HG03064 (cell line): Measurements from ENCODE around the gene LRRC63.
"Not testable (repeated sequence)": the region's sequence is repeated elsewhere in the genome, so short reads cannot be mapped to it uniquely, and the experiment has no call there.

Experiments used
- ATAC-seq: cut with Tn5 transposase; IDR thresholded peaks from one replicate; pipeline ENCODE4 v1.9.1; 2021; ENCODE audit warnings: low read depth; ENCODE audit not compliant: unreplicated experiment

The LRRC63 gene, protein sequence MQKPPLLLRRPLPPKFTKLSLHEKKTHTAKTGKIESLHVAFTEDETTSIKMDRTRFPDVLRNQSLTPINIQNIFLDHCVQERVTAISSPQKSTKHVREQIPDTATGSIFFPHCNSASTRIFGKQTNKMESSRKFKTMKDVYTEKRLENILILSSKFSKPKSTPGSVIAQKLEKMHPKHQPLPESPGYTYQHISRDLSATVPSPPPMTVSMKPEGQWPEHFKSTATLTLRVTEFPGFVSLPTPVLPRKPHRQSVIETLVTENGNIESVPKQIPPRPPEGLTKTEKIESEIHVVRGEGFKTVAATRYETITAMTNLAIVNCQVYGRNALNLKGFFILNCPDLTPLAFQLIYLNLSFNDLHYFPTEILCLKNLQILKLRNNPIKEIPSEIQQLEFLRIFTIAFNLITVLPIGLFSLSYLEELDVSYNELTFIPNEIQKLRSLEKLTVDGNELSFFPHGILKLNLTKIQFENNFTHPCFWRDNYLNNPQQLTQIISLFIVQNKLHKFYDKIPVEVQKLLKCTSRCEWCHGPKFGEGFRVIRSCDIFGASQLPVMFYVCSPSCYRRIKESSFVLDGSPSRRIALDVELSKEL

DNA sequence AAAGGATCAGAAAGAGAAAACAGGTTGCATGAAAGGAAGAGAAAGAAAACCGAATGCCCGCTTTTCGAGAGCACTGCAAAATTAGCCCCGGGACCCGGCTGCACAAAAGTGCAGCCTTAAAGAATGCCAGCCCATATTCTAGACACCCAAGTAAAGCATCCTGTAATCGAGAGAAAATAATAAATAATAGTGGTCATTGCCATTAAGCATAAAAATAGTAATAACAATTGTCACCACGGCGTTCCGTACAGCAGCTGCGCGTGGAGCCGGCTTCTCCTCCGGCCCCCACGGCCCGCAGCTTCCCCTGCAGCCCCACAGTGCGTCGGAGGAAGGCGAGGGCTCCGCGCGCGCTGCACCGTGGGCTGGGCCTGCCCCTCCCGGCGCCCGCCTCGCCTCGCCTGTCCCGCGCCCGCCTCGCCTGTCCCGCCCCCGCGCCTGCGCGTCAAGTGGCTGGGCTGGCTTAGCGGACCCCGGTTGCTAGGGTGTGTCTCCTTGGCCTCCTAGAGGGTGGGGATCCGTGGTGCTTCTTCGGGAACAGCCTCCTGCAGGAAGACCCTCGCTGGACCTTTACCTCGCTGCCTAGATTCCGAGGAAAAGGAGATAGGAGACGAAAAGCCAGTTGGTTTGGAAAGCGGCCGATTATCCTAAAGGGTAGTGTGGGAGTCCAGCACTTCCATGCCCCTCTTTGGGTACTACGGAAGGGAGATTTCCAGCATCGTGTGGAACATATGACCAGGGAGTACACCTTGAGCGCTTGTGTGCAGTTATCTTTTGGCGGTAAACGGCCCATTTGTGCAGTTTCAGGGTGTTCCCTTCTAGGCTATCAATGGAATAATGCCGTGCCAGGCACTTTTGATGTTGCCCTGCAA is at the start of gene LRRC63:
Gene LRRC63, plus strand, starts transcription at position 446 of the 869 bp plus-strand sequence. CDS start 1,107 bp downstream, outside the sequence.
- ATAC-seq = peak; percentile 83

DNA sequence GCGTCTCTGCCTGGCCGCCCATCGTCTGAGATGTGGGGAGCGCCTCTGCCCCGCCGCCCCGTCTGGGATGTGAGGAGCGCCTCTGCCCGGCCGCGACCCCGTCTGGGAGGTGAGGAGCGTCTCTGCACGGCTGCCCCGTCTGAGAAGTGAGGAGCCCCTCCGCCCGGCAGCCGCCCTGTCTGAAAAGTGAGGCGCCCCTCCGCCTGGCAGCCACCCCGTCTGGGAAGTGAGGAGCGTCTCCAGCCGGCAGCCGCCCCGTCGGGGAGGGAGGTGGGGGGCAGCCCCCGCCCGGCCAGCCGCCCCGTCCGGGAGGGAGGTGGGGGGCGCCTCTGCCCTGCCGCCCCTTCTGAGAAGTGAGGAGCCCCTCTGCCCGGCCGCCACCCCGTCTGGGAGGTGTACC is 49.0 kb upstream of the LRRC63 start:
- not testable (repeated sequence) for ATAC-seq

DNA sequence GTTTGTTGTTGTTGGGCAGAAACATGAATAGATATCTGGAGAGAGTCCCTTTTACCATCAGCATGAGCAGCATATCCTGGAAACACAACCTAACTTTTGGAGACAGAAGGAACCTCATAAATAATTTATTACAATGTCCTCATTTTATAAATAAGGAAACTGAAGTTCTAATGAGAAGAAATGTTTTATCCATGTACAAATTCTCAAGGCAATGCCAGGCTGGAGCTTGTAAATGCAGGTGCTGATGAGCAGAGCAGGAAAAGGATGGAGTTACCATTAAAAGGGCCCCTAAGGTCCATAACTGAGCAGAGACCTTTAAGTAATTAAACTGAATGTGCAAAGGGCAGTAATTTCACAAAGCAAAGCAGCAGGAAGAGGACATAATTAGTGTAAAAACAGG is 47.1 kb upstream of the LRRC63 start:
- ATAC-seq = no peak

DNA sequence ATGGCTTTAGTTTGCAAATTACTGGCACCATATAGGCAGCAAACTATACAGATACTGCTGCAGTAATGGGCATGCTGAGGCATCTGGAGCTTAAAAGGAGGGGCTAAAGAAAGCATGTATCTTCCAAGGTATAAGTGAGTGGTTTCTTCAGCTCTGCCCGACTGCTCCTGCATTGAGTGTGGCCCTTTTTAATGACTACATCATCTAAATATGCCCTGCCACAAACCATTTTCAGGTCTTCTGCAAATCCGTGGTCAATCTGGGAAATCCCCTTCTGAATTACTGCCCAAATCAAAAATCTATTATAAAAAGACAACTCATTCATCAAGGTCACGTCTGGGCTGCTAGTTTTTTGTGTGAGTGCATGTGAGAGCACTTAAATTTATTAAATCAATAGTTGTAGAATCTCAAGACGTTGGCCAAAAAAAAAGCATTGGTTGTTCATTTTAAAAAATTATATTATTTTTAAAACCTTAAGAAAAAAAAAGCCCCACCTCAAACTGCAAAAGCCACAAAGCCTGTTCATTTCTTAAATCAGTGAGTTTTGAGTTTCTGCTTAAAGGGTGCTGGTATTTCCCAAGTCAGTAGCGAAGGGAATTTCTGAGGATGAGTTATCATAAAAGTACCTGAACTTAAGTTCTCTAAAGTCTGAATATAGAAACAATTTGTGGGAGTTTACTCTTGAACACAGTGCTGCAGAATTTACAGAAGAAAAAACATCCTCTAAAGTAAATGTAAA is 46.1 kb upstream of the LRRC63 start:
- ATAC-seq = peak; percentile 44

DNA sequence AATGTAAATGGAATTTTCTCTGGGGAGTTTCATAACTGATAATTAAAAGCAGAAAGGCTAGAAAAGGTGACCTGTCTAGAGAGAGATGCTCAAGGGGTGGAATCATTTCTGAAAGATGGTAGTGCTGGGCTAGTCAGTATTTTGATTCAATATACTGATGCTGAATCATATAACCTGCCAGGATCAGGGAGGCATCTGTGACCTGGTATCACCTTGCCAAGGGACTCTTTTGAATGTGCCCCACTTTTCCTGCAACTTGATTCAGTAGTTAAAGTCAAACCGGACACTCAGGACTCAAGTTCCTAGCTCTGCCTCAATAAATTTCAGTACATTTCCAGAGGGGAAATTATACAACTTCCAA is 45.5 kb upstream of the LRRC63 start:
- ATAC-seq = no peak

DNA sequence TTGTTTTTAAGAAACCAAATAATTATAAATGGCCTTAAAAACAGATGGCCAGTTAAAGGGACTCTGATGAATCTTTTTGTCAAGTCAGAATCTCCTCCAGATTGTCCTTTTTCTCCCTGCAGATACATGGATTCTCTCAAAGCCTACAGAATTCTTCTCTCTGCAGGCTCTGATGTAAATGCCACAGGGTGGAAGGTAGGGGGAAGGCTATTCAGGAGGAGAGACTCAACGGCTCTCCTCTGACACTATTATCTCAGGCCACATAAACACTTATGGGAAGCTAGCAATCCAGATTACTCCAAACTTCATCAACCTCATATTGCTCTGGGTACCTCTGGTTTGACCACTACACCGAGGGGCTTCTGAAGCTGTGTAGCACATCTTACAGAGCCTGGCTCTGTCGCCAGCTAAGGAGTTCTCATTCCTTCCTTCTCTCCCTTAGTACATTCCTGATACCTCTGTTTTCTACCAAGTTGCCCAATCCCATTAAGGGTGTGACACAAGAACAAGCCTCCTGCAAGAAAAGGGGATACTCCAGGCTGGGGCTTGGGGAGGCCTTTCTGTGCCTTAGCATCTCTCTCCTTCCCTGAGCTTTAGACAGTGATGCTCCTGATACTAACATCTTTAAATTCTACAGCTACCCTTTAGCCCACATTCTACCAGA is 44.6 kb upstream of the LRRC63 start:
- ATAC-seq = no peak

DNA sequence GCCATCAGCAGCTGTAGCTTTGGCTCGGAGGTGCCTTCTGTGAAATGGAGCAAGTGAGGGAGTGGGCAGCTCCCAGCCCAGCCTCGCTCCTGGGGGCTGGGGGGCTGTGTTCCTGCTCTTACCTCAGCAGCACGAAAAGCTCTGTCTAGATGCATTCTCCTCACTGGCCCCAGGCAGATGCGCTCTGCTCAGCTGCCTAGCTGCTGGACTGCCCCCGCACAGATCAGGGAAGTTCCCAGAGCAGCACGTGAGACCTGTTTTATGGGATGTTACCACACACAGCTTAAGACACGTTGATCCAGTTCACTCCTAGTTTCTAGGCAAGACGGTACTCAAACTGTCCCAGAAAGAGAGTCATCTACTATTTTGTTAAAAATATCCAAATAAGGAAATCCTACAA is 43.4 kb upstream of the LRRC63 start:
- ATAC-seq = no peak

DNA sequence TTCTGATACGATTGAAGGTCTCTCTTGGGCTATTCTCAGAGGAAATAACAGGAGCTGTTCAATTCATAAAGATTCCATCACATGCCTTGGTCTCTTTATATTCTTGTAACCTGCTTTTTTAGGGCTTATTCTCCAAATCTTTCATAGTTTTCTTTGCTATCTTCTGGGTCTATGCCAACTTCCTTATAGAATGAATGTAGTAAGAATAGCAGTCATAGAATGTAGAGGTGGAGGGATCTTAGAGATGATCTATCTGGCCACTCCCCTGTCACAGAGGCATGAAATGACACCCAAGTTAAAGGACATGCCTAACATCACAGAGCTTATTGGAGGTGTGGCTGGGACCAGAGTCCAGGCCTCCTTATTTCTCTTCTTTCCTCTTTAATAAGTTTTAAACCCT is 42.9 kb upstream of the LRRC63 start:
- no peak for ATAC-seq

DNA sequence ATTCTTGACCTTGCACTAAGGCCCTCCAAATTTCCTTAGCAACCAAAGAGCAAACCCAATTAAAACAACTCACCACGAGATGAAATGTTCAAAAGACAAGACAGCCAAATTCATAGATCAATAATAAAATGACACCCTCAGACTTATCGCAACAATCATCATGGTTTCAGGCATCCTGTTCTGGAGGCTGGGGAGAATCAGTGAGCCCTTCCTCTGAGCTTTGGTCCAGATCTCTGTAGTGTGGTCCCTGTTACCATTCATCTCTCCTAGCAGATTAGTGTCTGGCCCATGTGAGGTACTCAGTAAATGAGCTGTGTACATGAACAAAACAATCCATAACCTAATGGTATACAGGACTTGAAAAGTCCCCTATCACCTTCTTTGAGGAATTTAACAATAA is 42.0 kb upstream of the LRRC63 start:
- no peak for ATAC-seq

DNA sequence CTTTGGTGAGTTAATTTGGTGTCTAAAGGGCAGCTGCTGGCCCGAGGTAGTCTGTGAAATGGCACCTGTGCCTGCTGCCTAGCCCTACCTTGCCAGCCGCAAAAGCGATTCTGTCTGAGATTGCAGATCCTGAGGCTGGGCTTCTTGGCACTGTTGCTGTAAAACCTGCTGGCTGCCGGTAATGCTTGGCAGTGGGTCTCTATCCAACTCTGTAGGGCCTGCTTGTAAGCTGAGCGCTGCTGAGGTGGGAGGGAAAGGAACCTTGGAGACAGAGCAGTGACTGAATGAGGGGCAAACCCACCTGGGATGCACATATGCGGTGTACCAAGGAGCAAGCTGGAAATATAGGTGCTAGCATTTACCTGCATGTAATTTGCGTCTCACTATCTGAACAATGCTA is 41.5 kb upstream of the LRRC63 start:
- ATAC-seq = no peak

DNA sequence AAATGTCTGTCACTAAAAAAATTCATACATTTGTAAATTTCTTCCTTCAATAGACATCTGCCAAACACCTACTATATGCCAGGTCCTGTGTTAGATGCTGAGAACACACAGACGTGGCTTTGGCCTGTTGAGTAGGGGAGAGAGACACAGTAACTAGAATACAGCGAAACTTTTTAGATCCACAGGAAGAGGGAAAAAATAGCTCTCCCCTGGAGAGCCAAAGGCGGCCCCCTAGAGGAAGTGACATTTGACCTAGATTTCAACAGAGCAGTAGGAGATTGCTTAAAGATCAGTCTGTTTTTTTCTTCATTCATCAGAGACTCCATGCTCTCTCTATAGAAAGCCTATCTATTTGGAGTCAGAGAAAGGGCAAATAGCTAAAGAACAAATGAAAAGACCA is 41.0 kb upstream of the LRRC63 start:
- no peak for ATAC-seq

DNA sequence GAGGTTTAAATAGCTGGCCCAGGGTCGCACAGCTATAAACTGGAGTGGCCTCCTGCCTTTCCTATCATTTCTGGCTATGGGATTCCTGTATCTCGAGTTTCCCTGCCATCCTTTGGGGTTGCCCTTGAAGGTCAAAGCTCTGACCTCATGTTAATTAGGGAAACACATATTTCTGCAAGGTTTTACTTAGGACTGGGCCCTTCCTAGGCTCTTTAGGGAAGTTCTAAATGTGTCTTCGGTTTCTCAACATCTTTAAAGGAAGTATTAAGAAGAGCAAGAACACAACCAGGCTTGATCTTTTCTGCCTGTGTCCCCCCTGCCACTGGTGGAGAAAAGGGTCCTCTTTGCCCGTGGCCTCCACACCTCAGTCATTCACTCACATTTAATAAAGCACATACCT is 40.5 kb upstream of the LRRC63 start:
- no peak for ATAC-seq

DNA sequence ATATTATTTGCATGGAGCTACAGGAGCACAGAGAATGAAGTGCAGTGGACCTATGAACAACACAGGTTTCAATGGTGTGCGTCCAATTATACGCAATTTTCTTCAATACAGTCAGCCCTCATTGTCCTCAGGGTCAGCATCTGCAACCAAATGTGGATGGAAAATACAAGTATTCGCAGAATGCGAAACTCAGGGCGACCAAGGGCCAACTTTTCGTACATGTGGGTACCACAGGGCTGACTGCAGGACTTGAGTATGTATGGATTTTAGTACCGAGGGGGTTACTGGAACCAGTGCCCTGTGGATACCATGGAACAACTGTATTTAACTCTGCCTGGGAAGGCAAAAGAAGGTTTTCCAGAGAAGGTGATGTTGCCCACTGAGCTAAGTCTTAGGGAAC is 40.0 kb upstream of the LRRC63 start:
- no peak for ATAC-seq

DNA sequence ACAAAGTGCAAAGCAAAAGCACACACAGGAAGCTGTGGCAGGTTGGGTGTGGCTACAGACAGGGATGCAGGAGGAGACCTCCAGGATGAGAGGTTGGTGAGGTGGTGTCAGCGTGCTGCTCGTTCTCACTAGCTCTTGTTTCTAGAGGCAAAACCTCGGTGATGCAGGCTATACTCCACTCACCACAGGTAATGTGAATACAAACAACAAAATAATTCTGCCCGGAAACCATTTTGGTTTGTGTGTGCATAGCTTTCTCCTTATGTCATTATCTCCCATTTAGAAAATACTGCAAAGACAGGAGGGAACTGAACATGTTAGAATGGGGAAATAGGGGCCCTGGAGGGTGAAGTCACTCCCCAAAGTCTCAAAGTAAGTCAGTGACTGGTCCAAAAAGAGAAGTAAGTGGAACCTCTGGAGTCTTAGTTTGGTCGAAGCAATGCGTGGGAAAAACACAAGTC is 39.2 kb upstream of the LRRC63 start:
- ATAC-seq = no peak

DNA sequence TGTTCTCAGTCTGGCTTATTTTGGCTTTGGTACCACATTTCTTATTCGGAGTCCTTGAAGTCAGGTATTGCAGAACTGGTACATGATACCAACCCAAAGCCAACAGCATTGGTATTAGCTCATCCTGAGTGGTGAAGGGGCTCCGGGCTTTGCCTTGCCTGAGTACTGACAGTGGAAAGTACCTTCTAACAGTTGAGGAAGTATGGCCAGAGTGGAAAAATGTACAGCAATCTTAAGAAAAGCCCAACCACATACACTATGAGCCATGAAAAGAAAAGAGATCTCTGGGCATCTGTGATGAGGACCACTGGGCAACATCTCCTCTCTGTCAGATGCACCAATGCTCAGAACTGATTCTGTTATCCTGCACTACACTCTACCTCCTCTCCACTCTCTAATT is 38.1 kb upstream of the LRRC63 start:
- ATAC-seq = no peak

DNA sequence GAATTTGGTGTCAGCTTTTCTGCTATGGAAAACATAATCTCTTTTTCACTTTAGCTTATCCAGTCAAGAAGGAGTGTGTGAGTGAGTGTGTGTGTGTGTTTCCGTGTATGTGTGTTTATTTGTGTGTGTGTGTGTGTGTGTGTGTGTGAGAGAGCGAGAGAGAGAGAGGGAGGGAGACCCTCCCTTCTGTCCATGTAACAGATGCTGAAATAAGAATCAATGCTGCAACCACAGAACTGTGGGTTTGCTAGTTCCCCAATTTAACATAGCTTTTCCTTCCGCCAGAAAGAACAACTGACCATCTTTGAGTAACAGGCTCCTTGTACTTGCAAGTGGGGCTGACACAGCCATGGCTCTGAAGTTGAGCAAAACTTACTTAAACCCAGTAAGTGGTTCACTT is 35.0 kb upstream of the LRRC63 start:
- ATAC-seq = peak; percentile 37

DNA sequence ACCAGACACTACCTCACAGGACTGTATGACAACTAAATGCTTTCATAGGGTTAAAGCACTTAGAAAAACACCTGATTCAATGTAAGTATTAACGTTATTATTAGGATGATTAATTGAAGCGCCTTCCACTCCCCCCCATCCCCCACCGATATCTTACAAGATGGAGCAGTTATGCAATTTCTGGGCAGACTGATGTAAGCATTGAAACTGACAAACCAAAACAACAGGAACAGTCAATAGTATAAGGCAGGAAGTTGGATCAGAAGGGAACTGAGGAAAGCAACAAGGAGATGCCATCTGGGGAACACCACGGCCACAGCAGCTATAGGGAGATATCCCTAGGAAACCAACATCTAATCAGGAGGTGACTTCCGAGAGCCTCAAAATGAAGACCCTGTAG is 33.6 kb upstream of the LRRC63 start:
- ATAC-seq = no peak

DNA sequence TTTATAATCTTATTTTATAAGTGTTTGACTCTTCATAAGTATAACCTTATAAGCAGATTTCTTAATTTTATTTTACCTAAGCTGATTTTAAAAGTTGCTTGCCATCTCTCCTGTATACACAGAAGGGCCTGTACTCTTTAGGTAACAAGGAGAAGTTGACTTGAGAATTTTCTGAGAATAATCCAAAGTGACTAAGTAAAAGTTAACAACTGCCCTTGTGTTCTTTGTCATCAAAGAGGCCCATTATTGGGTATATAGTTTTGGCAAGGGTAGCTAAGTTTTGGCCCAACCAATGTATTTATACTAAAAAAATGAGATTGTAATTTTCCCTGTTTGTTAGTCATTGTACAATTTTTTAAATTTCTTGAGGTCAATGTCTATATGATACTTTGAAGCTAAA is 32.9 kb upstream of the LRRC63 start:
- ATAC-seq = no peak

DNA sequence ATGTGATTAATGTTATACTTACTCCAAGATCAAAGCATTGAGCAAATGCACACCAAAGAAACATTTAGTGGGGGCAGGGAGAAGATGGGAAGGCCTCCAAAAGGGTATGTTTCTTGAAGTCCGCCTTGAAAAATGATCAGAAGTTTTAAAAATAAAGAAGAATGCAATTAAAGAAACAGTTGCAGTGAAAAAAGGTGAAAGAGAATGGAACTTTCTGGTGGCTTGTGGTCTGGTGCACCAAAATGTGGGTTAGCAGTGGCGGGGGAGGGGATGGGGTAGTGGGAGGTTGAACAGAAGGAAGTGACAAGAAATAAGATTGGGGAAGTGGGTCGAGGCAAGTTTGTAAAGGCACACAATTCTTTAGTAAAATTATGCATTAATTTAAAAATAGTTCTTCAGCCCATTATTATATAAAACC is 32.2 kb upstream of the LRRC63 start:
- ATAC-seq = no peak
